Peyer's patch (tissue), 4 donors: ENCODE results near the gene ERC2.

Experiments used
- CTCF ChIP-seq, 6 experiments: fragments of 450-650 bp in 4 of 6; fragments of 200-600 bp in 2 of 6; sonication (generic) in 1 of 6; IDR thresholded peaks; one replicate each; pipeline ENCODE4 v1.5.1; 2017 to 2019; ENCODE audit warnings: antibody characterized with exemption in 6 of 6, mild to moderate bottlenecking in 3 of 6, moderate library complexity in 1 of 6
- POLR2A ChIP-seq, 2 donors: fragments of 450-650 bp; IDR thresholded peaks; one replicate each; pipeline ENCODE4 v1.5.1; 2017; ENCODE audit warnings: antibody characterized with exemption in 2 of 2, mild to moderate bottlenecking in 2 of 2, moderate library complexity in 2 of 2

- TF ChIP-seq CTCF (IDR thresholded peaks at IDR 0.05) (no peak), POLR2A (IDR thresholded peaks at IDR 0.05) (no peak)
Measured at GRCh38 chr3:55718521-55718921, 749.7 kb downstream of the ERC2 start.
